Fibroblast of lung (primary cell): ENCODE data around the gene ERAP2. TPM values are rescaled to one million over a fixed set of nuclear protein-coding genes. Genes with fewer than 3 reads are reported as not detected.
A peak's percentile ranks its signal among the peaks of the same experiment; 100 is the strongest.

Source experiments
- DNase-seq, 2 donors: peaks; one replicate each; pipeline versions ENCODE4 v3.0.0 to v3.0.0-alpha.2; 2010; ENCODE audit warnings: low read depth in 2 of 2
- H2AFZ ChIP-seq: 2 replicates; pipeline ENCODE4 v1.5.1; 2012; ENCODE audit warnings: low read length, control low read depth, inconsistent platforms
- H3K27ac ChIP-seq: 2 replicates; pipeline ENCODE4 v1.5.1; 2011; ENCODE audit warnings: low read length, control low read depth; ENCODE audit not compliant: insufficient read depth
- H3K27me3 ChIP-seq: 2 replicates; pipeline ENCODE4 v1.5.1; 2011; ENCODE audit warnings: mild to moderate bottlenecking, low read length; ENCODE audit not compliant: control insufficient read depth, insufficient read depth
- H3K36me3 ChIP-seq: 2 replicates; pipeline ENCODE4 v1.5.1; 2011; ENCODE audit warnings: low read length; ENCODE audit not compliant: control insufficient read depth, insufficient read depth
- H3K4me1 ChIP-seq: 2 replicates; pipeline ENCODE4 v1.5.1; 2011; ENCODE audit warnings: low read length; ENCODE audit not compliant: control insufficient read depth, insufficient read depth; ENCODE audit errors: extremely low read depth
- H3K4me2 ChIP-seq: 2 replicates; pipeline ENCODE4 v1.5.1; 2011; ENCODE audit warnings: low read length, control low read depth; ENCODE audit not compliant: insufficient read depth; ENCODE audit errors: extremely low read depth
- H3K4me3 ChIP-seq, 4 experiments: fragments of 200-600 bp in 1 of 4; sonication (generic) in 1 of 4; replicated peaks in 1 of 4; 2 replicates each; pipeline ENCODE4 v1.5.1; 2011 to 2016; ENCODE audit warnings: low read length in 4 of 4, low read depth in 3 of 4, mild to moderate bottlenecking in 3 of 4, control low read depth in 2 of 4, inconsistent platforms in 1 of 4, mixed read lengths in 1 of 4; ENCODE audit not compliant: insufficient read depth in 1 of 4; ENCODE audit errors: control extremely low read depth in 1 of 4
- H3K79me2 ChIP-seq: 2 replicates; pipeline ENCODE4 v1.5.1; 2012; ENCODE audit warnings: mild to moderate bottlenecking, low read length, inconsistent platforms; ENCODE audit not compliant: control insufficient read depth, insufficient read depth
- H3K9ac ChIP-seq: 2 replicates; pipeline ENCODE4 v1.5.1; 2011; ENCODE audit warnings: mild to moderate bottlenecking, low read length, control low read depth; ENCODE audit not compliant: insufficient read depth
- H3K9me3 ChIP-seq: 2 replicates; pipeline ENCODE4 v1.5.1; 2012; ENCODE audit warnings: low read depth, low read length; ENCODE audit not compliant: control insufficient read depth, insufficient read depth
- H4K20me1 ChIP-seq: 2 replicates; pipeline ENCODE4 v1.5.1; 2011; ENCODE audit warnings: low read length; ENCODE audit not compliant: control insufficient read depth, insufficient read depth; ENCODE audit errors: extremely low read depth
- CTCF ChIP-seq, 2 donors: IDR thresholded peaks in 1 of 2; conservative IDR thresholded peaks in 1 of 2; 1 replicate in 1 of 2; 2 replicates in 1 of 2; pipeline ENCODE4 v1.5.1; 2011 to 2012; ENCODE audit warnings: low read length in 2 of 2, control low read depth in 1 of 2, inconsistent platforms in 1 of 2, low read depth in 1 of 2, mild to moderate bottlenecking in 1 of 2
- EZH2 ChIP-seq: IDR thresholded peaks from 2 replicates; pipeline ENCODE4 v1.5.1; 2012; ENCODE audit warnings: low read length, control low read depth, mild to moderate bottlenecking; ENCODE audit errors: missing control alignments
- polyA plus RNA-seq, 2 donors: library from polyadenylated mRNA; depleted of rRNA in 1 of 2; stranded (reverse) in 1 of 2; unstranded in 1 of 2; fragments of >200 nt; gene quantifications; 2 replicates each; pipeline ENCODE4 v1.2.1, GENCODE V29; 2011 to 2012; ENCODE audit warnings: missing spikeins in 1 of 2
- total RNA-seq: library from RNA; depleted of rRNA; stranded (reverse); fragments of >200 nt; gene quantifications from 2 replicates; pipeline ENCODE4 v1.2.1, GENCODE V29; 2014

The ERAP2 gene
- total and polyA plus RNA-seq, 2 donors (not counting 1 experiment from before 2014, with no cell fraction given), result 70.9 to 180 TPM

DNA sequence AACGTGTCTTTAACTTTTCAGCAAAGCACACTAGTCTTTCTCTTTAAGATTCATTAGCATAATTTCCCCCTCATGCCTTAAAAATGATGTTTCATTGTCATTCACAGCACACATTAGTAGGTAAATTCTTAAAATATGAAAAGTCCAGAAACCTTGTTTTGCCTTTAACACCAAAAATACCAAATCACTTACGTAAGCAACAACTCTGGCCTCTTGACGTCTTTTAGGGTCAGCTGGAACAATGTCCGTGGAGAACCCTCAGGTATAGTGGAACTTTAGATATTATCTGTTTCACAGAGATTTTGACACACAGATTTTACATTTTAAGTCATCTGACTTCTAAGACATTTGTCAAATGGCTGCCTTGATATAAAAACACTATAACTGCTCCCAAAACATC is 90.5 kb downstream of the ERAP2 start:
- H3K36me3 ChIP-seq, result no peaks in the 10 kb centered on the region
- no peak overlapping the region for H3K27ac ChIP-seq
- H3K4me1 ChIP-seq, result peaks cover 10% of the 10 kb centered on the region
- TF ChIP-seq CTCF (conservative IDR thresholded peaks at IDR 0.05 in 1 of 2, IDR thresholded peaks at IDR 0.05 in 1 of 2; ENCODE audit: low read depth in 1 of 2, low read length in 2 of 2) (no peak), EZH2 (no peak)
- H2AFZ ChIP-seq, result no peak overlapping the region
- H3K27me3 ChIP-seq, result no peaks in the 10 kb centered on the region
- peaks cover 4% of the 10 kb centered on the region for H3K79me2 ChIP-seq
- no peak overlapping the region for H3K9ac ChIP-seq
- no peaks in the 10 kb centered on the region for H3K9me3 ChIP-seq
- H3K4me3 ChIP-seq, result no peak overlapping the region
- no peak for DNase-seq
- peaks cover 1% of the 10 kb centered on the region for H4K20me1 ChIP-seq
- H3K4me2 ChIP-seq, result no peak overlapping the region

DNA sequence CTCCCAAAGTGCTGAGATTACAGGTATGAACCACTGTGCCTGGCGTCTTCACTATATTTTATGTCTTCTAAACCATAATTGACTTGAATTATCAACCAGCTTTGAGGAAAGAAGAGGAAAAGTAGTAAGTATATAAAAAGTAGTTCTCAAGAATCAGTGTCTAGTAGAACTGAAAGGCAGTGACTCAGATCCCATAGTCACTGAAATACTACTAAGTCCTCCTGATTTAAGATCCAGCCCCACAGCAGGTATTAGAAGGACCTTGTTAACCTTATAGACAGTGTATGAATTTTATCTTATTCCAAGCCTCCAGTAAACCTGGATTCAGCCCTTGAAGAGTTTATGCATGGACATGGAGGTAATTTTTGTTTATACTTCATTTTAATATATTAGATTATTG is 91.1 kb downstream of the ERAP2 start:
- Histone ChIP-seq H3K27ac (no peak overlapping the region), H3K4me2 (no peak overlapping the region), H3K4me3 (no peak overlapping the region), H2AFZ (no peak overlapping the region), H3K36me3 (no peaks in the 10 kb centered on the region), H3K4me1 (peaks cover 10% of the 10 kb centered on the region), H3K9me3 (no peaks in the 10 kb centered on the region), H3K9ac (no peak overlapping the region), H3K27me3 (no peaks in the 10 kb centered on the region), H4K20me1 (peaks cover 1% of the 10 kb centered on the region), H3K79me2 (peaks cover 7% of the 10 kb centered on the region)
- DNase-seq, result no peak
- TF ChIP-seq CTCF (conservative IDR thresholded peaks at IDR 0.05 in 1 of 2, IDR thresholded peaks at IDR 0.05 in 1 of 2; ENCODE audit: low read depth in 1 of 2, low read length in 2 of 2), result no peak
- TF ChIP-seq EZH2, result no peak

DNA sequence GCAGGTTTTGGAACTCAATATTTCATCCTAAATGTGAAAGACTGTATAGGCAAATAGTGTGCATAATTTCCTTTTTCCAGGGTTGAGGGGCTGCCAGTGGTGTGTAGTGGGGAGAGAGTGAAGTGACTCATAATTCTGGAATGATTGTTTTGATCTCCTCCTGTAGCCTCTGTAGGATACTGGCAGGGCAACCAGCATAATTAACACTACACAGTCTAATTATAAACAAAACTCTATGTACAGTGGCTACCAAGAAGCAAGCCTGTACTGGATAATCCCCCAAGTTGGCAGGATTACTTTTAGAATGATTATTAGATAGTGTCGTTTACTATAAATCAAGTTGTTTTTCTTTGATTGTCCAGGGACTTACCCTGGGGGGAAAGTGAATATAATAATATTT is 91.8 kb downstream of the ERAP2 start:
- peaks cover 1% of the 10 kb centered on the region for H4K20me1 ChIP-seq
- H3K9ac ChIP-seq, result no peak overlapping the region
- peaks cover 6% of the 10 kb centered on the region for H3K4me1 ChIP-seq
- H3K4me2 ChIP-seq, result peak overlapping the region; percentile 34
- peak; percentile 48 to 75 for DNase-seq
- H3K36me3 ChIP-seq, result no peaks in the 10 kb centered on the region
- no peak overlapping the region for H2AFZ ChIP-seq
- TF ChIP-seq CTCF (conservative IDR thresholded peaks at IDR 0.05 in 1 of 2, IDR thresholded peaks at IDR 0.05 in 1 of 2; ENCODE audit: low read depth in 1 of 2, low read length in 2 of 2), result no peak
- TF ChIP-seq EZH2, result no peak
- peaks cover 12% of the 10 kb centered on the region for H3K79me2 ChIP-seq
- H3K27me3 ChIP-seq, result no peaks in the 10 kb centered on the region
- H3K4me3 ChIP-seq, result no peak overlapping the region
- no peaks in the 10 kb centered on the region for H3K9me3 ChIP-seq
- H3K27ac ChIP-seq, result no peak overlapping the region
